Right atrium auricular region (tissue), 2 donors: ENCODE measurements around the gene ITPK1. TPM values are rescaled to one million over a fixed set of nuclear protein-coding genes. Genes with fewer than 3 reads are reported as not detected.

Experiments
- DNase-seq: peaks from one replicate; pipeline ENCODE4 v3.0.0-alpha.2; 2019; ENCODE audit warnings: low spot score
- H3K27ac ChIP-seq, 2 donors: fragments of 200-600 bp; sonication (generic); 1 replicate in 1 of 2; 2 replicates in 1 of 2; pipeline ENCODE4 v1.5.1; 2016 to 2019
- H3K27me3 ChIP-seq, 2 donors: fragments of 200-600 bp; sonication (generic); one replicate each; pipeline versions ENCODE4 v1.5.1 to v1.6.0; 2017 to 2019
- H3K36me3 ChIP-seq: fragments of 200-600 bp; sonication (generic); one replicate; pipeline ENCODE4 v1.5.1; 2016
- H3K4me1 ChIP-seq, 2 donors: fragments of 200-600 bp; sonication (generic); one replicate each; pipeline versions ENCODE4 v1.5.1 to v1.6.0; 2017 to 2019
- H3K4me3 ChIP-seq, 2 donors: fragments of 200-600 bp; sonication (generic); 1 replicate in 1 of 2; 2 replicates in 1 of 2; pipeline ENCODE4 v1.5.1; 2017 to 2019; ENCODE audit warnings: mild to moderate bottlenecking in 1 of 2, moderate library complexity in 1 of 2
- H3K9me3 ChIP-seq, 2 donors: fragments of 200-600 bp; sonication (generic); one replicate each; pipeline ENCODE4 v1.5.1; 2019
- total RNA-seq, 2 donors: library from RNA; depleted of rRNA; stranded (reverse); fragments of >200 nt; gene quantifications; one replicate each; pipeline ENCODE4 v1.1.0, GENCODE V29; 2016
- TF ChIP-seq, protein P1 (sequence below), 2 donors: fragments of 200-600 bp; sonication (generic); IDR thresholded peaks; one replicate each; pipeline ENCODE4 v1.5.1; 2019; ENCODE audit warnings: antibody characterized with exemption in 2 of 2

ITPK1 gene
- total RNA-seq, 2 donors from 2014 or later = 58.3 to 76.0 TPM

DNA sequence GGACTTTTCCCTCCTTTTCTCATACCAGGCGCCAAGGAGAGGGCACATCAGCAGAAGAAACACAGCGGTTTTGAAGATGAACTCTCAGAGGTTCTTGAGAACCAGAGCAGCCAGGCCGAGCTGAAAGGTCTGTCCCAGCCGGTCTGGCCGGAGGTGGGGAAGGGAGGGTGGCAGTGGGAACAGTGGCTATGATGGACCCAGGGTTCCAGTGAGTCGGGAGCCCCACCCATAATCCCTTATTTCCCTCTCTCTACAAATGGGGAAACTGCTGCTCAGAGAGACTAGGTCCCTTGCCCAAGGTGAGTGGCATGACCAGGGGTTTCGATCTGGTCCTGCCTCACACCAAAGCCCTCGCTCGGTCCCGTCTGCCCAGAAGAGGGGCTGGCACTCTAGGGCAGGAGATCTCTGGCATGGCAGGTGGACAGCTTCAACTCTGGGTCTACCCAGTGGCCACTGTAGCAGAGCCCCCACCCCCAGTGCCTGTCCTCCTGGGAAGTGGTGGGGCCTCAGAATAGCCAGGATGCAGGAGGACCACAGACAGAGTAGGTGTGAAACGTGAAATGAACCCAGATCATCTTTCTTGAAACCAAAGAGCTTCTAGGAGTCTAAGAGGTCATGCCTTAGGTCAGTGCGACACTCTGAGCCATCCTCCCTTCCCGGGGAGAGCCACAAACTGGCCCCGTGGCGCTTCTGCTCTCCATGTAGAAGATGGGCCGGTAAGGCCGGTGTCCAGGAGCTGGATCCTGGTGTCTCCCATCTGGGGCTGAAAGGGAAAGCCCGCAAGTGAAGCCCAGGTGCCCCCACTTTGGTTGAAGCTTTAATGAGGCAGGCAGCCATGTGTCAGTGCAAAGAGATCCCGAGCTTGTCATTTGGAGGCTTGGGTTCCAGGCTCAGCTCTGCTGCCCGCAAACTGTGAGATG lies 185.8 kb downstream of the ITPK1 start:
- no peaks in the 10 kb centered on the region for H3K27me3 ChIP-seq
- no peaks in the 10 kb centered on the region for H3K9me3 ChIP-seq
- no peaks in the 10 kb centered on the region for H3K4me1 ChIP-seq
- TF ChIP-seq, protein P1, sequence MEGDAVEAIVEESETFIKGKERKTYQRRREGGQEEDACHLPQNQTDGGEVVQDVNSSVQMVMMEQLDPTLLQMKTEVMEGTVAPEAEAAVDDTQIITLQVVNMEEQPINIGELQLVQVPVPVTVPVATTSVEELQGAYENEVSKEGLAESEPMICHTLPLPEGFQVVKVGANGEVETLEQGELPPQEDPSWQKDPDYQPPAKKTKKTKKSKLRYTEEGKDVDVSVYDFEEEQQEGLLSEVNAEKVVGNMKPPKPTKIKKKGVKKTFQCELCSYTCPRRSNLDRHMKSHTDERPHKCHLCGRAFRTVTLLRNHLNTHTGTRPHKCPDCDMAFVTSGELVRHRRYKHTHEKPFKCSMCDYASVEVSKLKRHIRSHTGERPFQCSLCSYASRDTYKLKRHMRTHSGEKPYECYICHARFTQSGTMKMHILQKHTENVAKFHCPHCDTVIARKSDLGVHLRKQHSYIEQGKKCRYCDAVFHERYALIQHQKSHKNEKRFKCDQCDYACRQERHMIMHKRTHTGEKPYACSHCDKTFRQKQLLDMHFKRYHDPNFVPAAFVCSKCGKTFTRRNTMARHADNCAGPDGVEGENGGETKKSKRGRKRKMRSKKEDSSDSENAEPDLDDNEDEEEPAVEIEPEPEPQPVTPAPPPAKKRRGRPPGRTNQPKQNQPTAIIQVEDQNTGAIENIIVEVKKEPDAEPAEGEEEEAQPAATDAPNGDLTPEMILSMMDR (IDR thresholded peaks at IDR 0.05) = no peak
- H3K27ac ChIP-seq = no peak overlapping the region
- DNase-seq = no peak
- no peaks in the 10 kb centered on the region for H3K36me3 ChIP-seq
- no peak overlapping the region for H3K4me3 ChIP-seq

- TF ChIP-seq, protein P1 (IDR thresholded peaks at IDR 0.05) = no peak
- H3K27ac ChIP-seq = no peak overlapping the region
- no peaks in the 10 kb centered on the region for H3K9me3 ChIP-seq
- H3K4me3 ChIP-seq = no peak overlapping the region
- DNase-seq = no peak
- H3K36me3 ChIP-seq = no peaks in the 10 kb centered on the region
- H3K4me1 ChIP-seq = no peaks in the 10 kb centered on the region
- no peaks in the 10 kb centered on the region for H3K27me3 ChIP-seq
These were observed 186.6 kb downstream of the ITPK1 start for GRCh38 chr14:92928961-92929688.

- H3K36me3 ChIP-seq = no peaks in the 10 kb centered on the region
- no peaks in the 10 kb centered on the region for H3K27me3 ChIP-seq
- no peak overlapping the region for H3K4me3 ChIP-seq
- no peaks in the 10 kb centered on the region for H3K4me1 ChIP-seq
- H3K27ac ChIP-seq = no peak overlapping the region
- TF ChIP-seq, protein P1 (IDR thresholded peaks at IDR 0.05) = no peak
- H3K9me3 ChIP-seq = no peaks in the 10 kb centered on the region
- no peak for DNase-seq
These were observed 187.5 kb downstream of the ITPK1 start for GRCh38 chr14:92928258-92928629.

- no peaks in the 10 kb centered on the region for H3K4me1 ChIP-seq
- no peak for DNase-seq
- H3K36me3 ChIP-seq = no peaks in the 10 kb centered on the region
- H3K4me3 ChIP-seq = no peak overlapping the region
- TF ChIP-seq, protein P1 (IDR thresholded peaks at IDR 0.05) = no peak
- H3K27ac ChIP-seq = no peak overlapping the region
- H3K27me3 ChIP-seq = no peaks in the 10 kb centered on the region
- H3K9me3 ChIP-seq = no peaks in the 10 kb centered on the region
These were observed 188.1 kb downstream of the ITPK1 start for GRCh38 chr14:92927349-92928257.

GRCh38 chr14:92926931-92927330 lies 188.8 kb downstream of the ITPK1 start:
- H3K36me3 ChIP-seq = no peaks in the 10 kb centered on the region
- TF ChIP-seq, protein P1 (IDR thresholded peaks at IDR 0.05) = no peak
- H3K9me3 ChIP-seq = no peaks in the 10 kb centered on the region
- no peak for DNase-seq
- no peaks in the 10 kb centered on the region for H3K27me3 ChIP-seq
- H3K4me3 ChIP-seq = no peak overlapping the region
- no peak overlapping the region for H3K27ac ChIP-seq
- H3K4me1 ChIP-seq = no peaks in the 10 kb centered on the region
